GM13977 (cell line): ENCODE data around the gene HES7.

Source experiments
- DNase-seq: peaks from one replicate; pipeline ENCODE4 v3.0.0; 2012; ENCODE audit warnings: low spot score
- in situ Hi-C: fragments of 300-500 bp; cut with MboI; formaldehyde crosslinking; loops from one replicate; pipeline ENCODE4 v1.12.0; 2022; ENCODE audit warnings: low sequenced_read_pairs, low pct_unique_long_range_greater_than_20kb, mixed read lengths, inconsistent platforms; ENCODE audit not compliant: unreplicated experiment
- TF ChIP-seq, protein P1 (sequence below): IDR thresholded peaks from 2 replicates; pipeline ENCODE4 v1.5.1; 2012; ENCODE audit warnings: mild to moderate bottlenecking, control low read depth; ENCODE audit not compliant: insufficient read depth; ENCODE audit errors: extremely low read depth, missing control alignments

The HES7 gene

DNA sequence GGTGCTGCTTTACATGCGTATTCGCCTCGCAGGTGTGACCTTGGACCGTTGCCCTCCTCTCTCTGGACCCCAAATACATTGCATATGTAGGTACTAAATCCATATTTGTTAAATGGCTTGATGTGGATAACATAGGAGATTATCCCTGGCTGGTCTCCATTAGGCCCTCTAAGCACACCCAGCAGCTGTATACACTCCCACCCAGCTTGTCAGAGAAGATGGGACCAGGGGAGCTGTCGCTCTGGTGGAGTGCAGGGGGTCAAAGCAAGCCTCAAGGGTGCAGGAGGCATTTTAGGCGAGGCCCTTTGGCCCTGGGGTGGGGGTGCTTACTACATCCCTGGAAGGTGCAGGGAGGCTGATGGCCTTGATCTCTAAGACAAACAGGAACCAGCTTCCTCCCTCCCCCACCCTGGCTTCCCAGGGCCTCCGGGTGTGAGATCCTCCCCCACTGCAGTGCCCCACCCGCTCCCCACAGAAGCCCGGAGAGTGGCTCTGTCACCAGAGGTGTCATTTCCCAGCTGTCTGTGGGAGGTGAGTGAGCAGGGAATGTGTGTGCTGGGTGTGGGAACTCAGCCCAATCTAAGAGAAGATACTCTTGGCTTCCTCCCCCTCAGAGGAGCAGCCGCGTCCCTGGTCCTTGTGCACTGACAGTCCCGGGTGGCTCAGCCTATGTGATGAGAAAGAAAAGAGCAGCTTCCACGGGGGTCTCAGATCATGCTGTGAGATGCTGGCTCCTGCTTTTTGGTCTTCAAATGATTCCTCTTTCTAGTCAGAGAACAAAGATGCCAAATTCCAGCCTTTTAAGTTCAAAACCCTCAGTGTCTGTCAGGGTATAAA lies 40.3 kb upstream of the HES7 start:
- DNase-seq = no peak
- in situ Hi-C loops = no loop called here
- TF ChIP-seq, protein P1, sequence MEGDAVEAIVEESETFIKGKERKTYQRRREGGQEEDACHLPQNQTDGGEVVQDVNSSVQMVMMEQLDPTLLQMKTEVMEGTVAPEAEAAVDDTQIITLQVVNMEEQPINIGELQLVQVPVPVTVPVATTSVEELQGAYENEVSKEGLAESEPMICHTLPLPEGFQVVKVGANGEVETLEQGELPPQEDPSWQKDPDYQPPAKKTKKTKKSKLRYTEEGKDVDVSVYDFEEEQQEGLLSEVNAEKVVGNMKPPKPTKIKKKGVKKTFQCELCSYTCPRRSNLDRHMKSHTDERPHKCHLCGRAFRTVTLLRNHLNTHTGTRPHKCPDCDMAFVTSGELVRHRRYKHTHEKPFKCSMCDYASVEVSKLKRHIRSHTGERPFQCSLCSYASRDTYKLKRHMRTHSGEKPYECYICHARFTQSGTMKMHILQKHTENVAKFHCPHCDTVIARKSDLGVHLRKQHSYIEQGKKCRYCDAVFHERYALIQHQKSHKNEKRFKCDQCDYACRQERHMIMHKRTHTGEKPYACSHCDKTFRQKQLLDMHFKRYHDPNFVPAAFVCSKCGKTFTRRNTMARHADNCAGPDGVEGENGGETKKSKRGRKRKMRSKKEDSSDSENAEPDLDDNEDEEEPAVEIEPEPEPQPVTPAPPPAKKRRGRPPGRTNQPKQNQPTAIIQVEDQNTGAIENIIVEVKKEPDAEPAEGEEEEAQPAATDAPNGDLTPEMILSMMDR = no peak

DNA sequence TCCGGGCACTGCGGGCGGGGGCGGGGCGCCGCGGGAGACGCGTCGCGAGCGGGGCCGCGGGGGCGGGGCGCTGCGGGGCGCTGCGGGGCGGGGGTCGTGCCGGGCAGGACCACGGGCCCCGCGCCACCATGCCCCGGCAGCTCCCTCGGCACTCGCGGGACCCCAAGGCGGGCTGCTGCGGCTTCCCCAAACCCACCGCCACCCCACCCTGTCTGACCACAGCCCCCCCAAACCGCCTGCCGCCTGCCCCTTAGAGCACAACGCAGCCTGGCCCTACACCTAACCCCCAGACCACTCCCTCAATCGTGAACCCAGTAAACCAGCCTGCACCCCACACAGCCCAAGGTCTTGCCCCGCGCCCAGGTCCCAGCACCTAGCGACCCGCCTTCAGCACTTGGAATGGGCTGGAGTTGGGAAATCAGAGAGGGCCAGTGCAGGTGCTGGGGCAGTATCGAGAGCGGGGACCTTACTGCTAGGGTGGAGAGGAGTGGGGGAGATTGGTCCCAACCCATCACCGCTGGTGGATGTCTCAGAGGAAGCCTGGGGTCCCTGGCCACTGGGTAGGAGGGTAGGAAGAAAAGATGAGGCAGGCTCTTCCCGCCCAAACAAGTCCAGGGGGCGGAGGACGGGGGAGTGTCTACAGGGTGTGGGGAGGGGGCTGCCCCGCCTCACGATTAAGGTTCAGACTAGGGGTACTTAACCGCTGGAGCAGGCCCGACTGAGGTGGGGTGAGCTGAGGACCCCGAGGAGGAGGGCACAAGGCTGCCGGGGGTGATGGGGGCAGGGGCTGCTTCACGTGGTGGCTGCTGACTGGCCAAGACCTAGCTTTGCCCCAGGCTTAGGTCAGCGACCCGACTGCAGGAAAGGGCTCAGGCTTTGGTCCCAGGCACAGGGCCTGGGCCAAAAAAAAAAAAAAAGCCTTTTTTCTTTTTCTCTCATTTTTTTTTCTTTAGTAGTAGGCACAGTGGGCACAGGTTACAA lies 39.4 kb upstream of the HES7 start:
- TF ChIP-seq, protein P1 = no peak
- no peak for DNase-seq
- in situ Hi-C loops = no loop called here

DNA sequence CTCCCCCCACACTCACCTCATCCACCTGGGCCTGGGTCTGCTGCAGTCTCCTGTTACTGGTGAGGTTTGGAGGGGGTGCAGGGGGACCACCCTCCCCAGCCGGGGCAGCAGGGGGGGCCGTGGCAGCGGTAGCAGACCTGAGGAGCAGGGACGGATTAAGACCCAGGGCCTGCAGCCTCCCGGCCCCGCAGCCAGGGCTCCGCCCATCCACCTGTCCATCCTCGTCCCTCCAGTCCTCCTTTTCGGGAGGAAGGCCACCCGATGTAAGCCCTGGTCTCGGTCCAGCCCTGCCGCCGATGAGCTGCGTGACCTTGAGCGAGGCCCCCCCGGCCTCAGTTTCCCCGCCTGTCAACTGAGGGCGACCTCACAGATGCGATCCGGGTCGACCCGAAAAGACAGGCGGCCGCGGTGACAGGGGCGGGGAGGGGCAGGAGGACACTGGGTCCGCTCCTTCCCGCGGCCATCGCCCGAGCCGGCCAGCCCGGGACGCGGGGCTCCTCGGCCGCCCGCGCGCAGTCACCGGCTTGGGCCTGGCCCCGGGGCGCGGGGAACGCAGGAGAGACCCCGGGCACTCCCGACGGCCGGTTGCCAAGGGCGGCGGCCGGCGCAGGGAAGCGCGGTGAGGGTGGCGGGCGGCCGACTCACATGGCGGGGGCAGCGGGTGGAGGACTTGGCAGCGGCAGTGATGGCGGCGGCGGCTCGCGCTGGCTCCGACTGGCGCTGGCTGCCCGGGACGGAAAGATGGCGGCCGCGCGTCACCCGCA lies 38.5 kb upstream of the HES7 start, which contains the start of gene VAMP2:
Gene VAMP2 (minus strand): TSS at position 716 of the 764 bp plus-strand sequence. CDS start 69 bp downstream, at position 647.
- TF ChIP-seq, protein P1 = no peak
- in situ Hi-C loops = no loop called here
- peak; percentile 90 for DNase-seq

DNA sequence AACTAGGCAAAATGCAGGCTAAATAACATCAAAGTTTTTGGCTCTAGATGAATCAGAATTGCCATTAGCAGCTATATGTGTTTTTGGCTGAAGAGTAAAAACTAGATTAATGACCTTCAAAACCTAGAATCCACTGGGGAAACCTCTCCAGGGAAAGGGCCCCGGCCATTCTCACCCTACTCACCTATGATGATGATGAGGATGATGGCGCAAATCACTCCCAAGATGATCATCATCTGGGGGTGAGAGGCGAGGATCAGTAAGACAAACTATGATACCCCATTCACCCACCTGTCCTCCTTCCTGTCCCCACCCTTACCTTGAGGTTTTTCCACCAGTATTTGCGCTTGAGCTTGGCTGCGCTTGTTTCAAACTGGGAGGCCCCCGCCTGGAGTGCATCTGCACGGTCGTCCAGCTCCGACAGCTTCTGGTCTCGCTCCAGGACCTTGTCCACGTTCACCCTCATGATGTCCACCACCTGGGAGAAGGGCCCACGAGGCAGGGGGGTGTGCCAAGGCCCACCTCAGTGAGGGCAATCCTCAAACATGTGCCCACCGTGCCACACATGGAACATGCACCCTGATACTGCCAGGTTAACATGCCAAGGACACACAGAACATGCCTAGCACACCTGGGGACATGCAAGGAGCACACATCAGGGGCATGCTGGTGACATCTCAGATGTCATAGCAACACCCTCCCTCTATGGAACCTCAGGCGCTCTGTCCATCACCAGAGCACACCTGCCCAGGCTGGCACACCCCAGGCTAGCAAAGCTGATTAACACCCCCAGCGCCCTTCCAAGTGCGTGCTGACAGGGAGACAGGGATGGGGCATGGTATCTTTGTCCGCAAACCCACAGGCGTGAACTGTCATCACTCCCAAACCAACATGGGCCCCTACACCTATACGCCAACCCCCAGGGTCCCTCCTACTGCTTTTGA lies 37.7 kb upstream of the HES7 start:
- TF ChIP-seq, protein P1 = no peak
- DNase-seq = no peak
- in situ Hi-C loops = no loop called here

DNA sequence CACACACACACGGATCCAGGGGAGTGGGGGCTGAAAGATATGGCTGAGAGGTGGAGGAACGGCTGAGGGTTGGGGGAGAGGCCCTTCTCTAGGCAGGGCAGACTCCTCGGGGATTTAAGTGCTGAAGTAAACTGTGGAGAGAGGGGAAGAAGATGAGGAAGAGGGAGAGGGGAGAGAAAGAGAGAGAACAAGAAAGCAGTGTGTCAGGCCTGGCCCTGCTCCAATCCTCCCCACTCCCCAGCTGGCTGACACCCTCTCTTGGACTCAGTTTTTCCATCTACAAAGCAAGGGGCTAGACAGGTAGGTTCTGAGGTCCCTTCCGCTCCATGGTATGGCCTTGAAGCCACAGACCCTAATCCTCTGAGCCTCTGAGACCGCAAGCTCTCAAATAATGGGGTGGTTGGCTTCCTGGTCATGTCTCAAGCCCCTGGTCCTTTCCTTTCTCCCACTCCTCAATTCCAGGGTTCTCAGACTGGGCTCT lies 36.9 kb upstream of the HES7 start:
- no peak for DNase-seq

More for the DNA sequence above, 36.9 kb upstream of the HES7 start:
- TF ChIP-seq, protein P1 = no peak
- in situ Hi-C loops = no loop called here
